GM10847 (cell line): Measurements from ENCODE around the gene DPP8.

Experiments used
- POLR2A ChIP-seq: IDR thresholded peaks from 2 replicates; pipeline ENCODE4 v1.6.1; 2011; ENCODE audit not compliant: insufficient read length; ENCODE audit errors: extremely low read depth

Gene DPP8

DNA sequence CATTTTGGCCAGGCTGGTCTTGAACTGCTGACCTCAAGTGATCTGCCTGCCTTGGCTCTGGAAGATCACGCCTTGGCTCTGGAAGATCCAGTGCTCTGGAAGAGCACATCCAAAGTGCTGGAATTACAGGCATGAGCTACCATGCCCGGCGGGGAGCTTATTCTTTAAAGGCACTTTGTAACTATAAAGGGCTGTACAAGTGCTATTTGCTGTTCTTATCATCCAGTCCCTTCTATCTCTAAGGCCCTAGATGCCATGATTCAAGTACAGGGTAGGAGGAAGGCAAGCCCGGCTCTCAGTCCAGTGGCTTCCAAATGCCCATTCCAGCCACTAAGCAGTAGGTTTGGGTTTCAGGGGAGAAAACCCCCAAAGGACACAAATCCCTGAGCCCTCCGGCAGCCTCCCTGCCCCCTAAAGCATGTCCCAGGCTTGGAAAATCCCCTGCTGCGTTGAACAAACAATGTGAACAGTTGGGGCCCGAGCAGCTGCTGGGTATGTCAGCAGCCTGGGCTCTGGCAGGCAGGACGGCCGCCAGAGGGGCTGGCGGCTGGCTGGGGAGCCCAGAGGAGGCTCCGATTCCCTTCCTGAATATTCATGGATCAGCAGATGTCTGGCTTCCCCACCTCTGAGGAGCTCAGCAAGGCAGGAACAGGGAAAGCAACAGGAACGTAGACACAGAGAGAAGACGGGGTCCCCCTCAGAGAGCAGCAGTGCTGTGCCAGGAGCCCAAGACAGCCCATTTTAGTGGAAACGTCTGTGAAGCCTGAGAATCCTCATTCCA, 102.5 kb downstream of the DPP8 start:
- no peak for TF ChIP-seq POLR2A

DNA sequence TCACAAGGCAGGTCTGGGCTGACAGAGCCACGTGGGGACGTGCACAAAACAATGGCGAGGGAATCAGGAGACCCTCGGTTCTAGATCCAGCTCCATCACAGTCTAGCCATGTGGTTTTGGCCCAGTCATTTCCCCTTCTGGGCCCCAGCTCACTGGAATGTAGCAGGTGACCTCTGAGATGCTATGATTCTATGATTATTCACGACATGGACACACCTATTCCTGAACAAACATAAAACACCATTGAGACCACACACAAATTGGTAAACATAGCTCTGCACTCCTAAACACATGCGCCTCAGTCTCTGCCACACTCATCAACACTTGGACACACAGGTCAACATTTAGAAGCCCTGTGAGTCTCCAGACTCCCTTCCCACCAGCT, 103.7 kb downstream of the DPP8 start:
- TF ChIP-seq POLR2A = no peak

DNA sequence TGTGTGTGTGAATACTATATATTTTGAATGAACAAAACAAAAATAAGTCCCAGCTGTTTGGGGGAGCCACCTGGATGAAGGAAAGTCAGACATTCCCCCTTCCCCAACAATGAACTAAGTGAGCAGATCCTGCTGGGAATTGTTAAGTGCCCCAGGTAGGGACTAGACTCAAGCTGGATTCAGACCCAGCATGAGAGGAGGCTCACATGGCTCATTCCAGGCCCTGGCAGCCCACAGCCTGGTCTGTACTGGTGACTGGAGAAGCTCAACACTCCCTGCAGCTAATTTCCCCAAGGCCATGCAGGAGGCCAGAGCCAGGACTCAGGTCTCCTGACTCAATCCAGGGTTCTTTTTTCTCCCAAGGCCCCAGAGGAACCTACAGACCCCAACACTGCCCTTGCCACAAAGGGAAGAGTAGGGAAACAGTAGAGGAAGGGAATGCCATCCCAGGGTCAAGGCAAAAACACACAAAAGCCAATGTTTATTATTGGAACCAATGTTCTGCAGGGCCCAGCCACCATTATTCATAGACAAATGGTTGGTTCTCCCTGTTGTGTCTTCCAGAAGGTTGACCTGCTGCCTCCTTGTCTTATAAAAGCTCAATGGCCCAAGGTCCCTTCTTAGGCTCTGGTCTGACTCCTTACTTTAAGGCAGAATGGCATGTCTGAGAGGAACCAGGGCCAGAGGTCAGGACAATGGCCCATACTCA, 104.3 kb downstream of the DPP8 start:
- TF ChIP-seq POLR2A = no peak

DNA sequence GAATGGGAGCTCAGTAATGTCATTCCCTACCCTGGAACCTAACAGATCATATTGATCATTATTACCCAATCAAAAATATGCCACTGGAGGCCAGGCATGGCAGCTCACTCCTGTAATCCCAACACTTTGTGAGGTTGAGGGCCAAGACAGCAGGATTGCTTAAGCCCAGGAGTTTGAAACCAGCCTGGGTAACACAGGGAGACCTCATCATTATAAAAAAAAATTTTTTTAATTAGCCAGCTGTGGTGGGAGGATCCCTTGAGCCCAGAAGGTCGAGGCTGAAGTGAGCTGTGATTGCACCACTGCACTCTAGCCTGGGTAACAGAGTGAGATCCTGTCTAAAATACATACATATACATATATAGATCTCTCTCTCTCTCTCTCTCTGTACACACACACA, 104.9 kb downstream of the DPP8 start:
- TF ChIP-seq POLR2A = no peak

DNA sequence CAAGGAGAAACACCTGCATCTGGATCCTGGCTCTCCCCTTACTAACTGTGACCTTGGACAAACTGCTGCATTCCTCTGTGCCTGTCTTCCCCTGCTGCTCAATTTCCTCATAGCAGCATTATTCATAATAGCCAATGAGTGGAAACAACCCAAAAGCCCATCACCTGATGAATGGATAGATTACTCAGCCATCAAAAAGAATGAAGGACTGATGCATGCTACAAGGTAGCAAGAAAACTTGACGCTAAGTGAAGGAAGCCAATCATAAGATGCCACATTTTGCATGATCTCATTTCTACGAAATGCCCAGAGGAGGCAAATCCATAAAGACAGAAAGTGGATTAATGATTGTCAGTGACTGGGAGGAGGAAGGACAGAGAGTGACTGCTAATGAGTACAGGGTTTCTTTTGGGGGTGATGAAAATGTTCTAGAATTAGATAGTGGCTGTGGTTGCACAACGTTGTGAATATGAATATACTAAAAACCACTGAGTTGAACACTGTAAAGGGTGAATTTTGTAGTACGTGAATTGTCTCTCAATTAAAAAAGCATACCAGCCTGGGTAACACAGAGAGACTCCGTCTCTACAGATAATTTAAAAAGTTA, 105.9 kb downstream of the DPP8 start:
- no peak for TF ChIP-seq POLR2A

DNA sequence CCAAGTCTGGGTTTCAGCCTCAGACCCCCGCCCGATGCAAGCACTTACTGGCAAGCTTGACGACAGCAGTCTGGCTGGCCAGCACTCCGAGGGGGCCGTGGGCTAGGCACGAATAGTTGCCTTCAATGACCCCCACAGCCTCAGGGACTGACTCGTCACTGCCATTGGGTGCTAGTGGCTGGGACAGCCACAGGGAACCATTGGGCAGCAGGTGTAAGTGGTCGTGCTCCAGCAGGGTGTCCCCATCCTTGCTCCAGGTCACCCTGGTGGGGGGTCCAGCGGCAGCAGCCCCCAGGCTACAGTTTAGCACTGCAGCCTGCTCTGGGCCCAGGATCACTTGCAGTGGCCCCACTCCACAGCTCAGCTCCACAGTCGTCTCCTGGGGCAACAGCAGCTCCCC, 106.5 kb downstream of the DPP8 start:
- TF ChIP-seq POLR2A = no peak

DNA sequence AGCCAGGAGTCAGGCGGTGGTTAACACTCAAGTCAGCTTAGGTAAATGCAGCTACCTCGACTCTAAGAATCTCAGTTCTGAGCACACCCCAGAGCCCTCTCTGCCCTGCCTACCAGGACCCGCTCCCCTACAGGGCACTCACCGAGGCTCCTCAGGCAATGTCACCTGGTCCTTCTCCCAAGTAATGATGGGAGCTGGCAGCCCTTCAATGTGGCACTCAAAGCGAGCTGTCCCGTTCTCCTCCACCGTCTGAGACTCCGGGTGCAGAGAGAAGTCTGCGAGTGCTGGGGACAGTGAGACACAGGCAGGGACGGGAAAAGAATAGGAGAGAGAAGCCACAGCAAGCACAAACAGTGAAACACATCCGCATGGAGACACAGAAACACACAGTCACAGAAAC, 107.5 kb downstream of the DPP8 start:
- TF ChIP-seq POLR2A = no peak

DNA sequence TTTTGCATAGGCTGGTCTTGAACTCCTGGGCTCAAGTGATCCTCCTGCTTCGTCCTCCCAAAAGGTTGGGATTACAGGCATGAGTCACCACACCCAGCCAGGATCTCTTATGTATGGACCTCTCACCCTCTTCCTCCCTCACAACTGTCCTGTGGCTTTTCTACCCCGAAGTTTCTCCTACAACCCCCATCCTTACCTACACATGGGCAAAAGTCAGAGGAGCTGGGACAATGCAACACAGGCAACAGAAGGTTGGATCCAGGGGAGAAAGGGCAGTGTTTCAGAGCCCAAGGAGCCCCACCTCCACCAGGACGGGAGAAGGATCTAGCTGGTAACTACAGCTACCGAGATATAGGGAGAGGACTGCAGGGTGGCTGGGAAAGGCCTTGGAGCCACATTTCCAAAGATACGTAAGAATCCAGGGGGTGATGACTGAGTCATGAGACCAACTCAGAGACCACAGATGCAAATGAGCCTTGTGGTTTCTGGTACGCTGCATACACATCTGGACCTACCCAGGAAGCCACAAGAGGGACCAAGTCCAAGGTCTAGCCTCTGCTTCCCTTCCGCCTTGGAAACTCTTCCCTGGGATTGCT, 108.4 kb downstream of the DPP8 start:
- no peak for TF ChIP-seq POLR2A

DNA sequence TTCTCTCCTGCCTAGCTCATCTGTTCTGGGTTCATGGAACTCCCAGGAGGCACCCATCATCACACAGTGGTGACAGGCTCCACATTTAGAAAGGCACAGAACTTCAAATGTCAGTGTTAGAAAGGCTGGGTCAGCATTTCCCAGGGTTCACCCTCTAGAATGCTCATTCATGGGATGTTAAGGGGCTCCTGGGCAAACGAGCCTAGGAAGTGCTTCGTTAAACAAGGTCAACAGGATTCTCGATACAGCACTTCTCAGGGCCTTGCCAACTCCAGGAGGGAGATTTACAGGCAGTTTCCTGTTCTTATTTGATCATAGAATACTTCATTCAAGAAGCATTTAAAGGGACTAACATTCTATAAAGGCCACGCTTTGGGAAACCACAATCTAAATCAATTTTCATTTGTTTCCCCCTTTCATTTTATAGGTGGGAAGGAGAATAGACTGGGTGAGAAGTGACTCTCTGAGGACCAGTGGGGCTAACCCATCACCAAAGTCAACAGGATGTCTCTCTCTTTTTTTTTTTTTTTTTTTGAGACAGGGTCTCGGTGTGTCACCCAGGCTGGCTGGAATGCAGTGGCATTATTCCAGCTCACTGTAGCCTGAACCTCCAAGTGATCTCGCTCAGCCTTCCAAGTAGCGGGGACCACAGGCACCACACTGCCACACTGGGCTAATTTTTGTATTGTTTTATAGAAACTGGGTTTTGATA, 109.0 kb downstream of the DPP8 start:
- no peak for TF ChIP-seq POLR2A

DNA sequence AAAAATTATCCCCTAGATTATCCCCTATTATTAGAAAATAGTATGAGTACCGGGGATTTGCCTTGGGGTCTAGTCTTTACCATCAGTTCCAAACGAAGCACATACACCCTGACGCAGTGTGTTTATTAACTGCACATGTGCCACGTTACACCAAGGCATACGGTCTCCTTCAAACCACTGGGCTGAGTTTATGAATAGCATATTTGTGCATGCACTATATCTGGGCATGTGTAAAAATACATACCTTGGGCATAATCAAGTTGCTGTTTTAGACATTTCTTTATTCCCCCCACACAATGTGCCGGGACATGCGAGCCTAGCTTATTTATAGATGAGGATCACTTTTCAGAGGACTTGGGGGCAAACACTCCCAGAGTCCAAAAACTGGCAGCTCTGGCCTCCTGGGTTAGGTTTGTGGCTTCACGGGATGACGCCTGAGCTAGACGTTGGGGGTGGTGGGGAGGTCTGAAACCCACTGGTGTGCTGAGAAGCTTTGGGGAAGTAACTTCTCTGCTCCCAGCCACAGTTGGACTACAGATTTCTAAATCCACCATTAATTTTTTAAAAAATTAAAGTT, 111.0 kb downstream of the DPP8 start:
- TF ChIP-seq POLR2A = no peak

DNA sequence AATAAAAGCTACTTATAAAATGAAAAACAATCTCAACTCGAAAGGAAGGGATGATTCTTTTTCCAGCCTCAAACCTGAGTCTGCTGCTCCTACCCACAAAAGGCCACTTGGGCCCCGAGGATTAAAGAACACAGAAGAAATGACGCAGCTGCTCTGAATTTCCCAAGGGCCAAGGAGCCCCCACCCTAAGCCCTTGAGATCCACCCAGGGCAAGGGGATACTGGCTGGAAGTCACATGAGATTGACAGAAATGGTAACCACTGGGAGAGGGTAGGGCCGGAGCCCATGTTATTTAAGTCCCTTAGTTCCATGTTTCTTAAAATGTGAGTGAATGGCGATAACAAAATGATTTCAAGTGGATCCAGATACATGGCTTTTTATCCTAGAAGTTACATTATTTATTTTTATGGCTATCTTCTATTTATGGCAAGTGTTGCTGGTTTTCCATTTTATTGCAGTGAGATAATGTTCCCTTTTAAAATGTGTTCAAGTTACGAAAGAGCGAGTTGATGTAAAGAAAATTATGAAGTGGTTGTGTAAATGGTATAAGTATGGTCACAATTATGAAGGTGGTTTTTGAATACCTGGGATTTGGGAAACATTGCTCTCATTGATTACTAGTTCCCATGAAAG, 111.6 kb downstream of the DPP8 start:
- no peak for TF ChIP-seq POLR2A

DNA sequence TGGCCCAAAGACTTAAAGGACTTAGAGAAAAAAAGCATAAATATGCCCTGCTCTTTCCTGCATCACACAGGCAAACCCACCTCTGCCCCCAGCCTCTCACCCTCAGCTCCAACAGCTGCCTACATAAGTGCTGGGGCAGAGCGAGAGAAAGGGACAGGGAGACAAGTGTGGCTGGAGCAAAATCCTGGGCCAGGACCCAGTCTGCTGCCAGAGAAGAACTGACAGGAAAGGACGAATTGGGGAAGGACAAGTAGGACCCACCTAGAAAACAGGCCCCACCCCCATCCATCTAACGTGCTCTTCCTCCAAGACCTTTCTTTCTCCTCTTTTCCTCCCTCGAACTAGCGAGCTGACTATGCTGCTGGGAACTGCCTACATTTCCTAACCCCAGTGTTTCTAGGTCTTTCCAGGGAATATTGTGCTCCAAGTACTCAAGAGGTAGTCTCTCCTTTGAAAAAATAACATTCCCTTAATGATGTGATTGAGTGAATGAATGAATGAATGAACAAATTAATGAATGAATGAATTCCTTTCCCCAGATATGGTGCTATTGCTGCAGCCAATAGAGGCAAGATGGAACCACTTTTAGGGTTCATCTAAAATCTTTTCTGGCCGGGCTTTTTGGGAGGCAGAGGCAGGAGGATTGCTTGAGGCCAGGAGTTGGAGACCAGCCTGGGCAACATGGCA, 113.2 kb downstream of the DPP8 start:
- no peak for TF ChIP-seq POLR2A

DNA sequence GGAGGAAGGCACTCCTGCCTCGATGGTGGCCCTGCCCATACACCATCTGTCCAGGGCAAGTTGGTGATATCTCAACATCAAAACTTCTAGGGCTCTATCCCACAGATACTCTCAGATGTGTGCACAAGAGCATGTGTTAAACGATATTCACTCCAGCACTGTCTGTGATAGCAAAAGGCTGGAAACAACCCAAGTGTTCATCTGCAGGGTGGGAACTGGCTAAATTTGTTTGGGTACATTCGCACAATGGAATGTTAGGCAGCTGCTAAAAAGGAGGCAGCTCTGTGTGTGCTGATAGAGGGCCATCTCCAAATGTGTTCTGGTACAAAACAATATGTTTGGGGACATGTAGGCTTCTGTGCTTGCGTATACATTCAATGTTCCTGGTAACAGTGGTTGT, 114.5 kb downstream of the DPP8 start:
- TF ChIP-seq POLR2A = no peak
